PC-3 (cell line): ENCODE measurements around the gene PKP1. TPM values are rescaled to one million over a fixed set of nuclear protein-coding genes. Genes with fewer than 3 reads are reported as not detected.

Source experiments
- ATAC-seq: fragments of 200-7000 bp; cut with Tn5 transposase; 2 replicates; pipeline ENCODE4 v1.9.1; 2020; ENCODE audit warnings: mild to moderate bottlenecking, moderate library complexity
- BruUV-seq: library from RNA; stranded (reverse); fragments of 400-500 nt; replicated peaks from 2 replicates; lab custom pipeline; 2021; lab: Mats Ljungman, UMichigan
- CTCF ChIA-PET: fragments of 300-600 bp; sonication (Branson Sonifier 250); formaldehyde crosslinking; loops from one replicate; lab custom pipeline; 2022; ENCODE audit warnings: antibody characterized with exemption; lab: Charles Lee
- POLR2A ChIA-PET: fragments of 300-600 bp; sonication (Branson Sonifier 250); formaldehyde crosslinking; loops from one replicate; lab custom pipeline; 2022; ENCODE audit warnings: antibody characterized with exemption; ENCODE audit not compliant: unreplicated experiment; lab: Charles Lee
- DNase-seq: peaks from one replicate; pipeline ENCODE4 v3.0.0-alpha.2; 2015
- H2AFZ ChIP-seq: fragments of 300-600 bp; sonication (generic); 2 replicates; pipeline ENCODE4 v1.6.0; 2016; ENCODE audit warnings: antibody characterized with exemption, low read length
- H3F3A ChIP-seq: fragments of 300-600 bp; sonication (generic); one replicate; pipeline ENCODE4 v1.6.0; 2017; ENCODE audit warnings: antibody characterized with exemption, low read length, control low read depth, mild to moderate bottlenecking; ENCODE audit not compliant: unreplicated experiment
- H3K27ac ChIP-seq: fragments of 300-600 bp; sonication (generic); 2 replicates; pipeline ENCODE4 v1.5.1; 2016; ENCODE audit warnings: mild to moderate bottlenecking, low read length
- H3K27me3 ChIP-seq: fragments of 300-600 bp; sonication (generic); 2 replicates; pipeline ENCODE4 v1.6.1; 2016; ENCODE audit warnings: low read length, mixed read lengths
- H3K36me3 ChIP-seq: fragments of 300-600 bp; sonication (generic); 2 replicates; pipeline ENCODE4 v1.6.1; 2016; ENCODE audit warnings: low read depth, mixed run types, low read length, mixed read lengths
- H3K4me1 ChIP-seq: fragments of 300-600 bp; sonication (generic); 2 replicates; pipeline ENCODE4 v1.5.1; 2016; ENCODE audit warnings: low read length; ENCODE audit not compliant: insufficient read depth
- H3K4me2 ChIP-seq: fragments of 300-600 bp; sonication (generic); 2 replicates; pipeline ENCODE4 v1.6.0; 2016; ENCODE audit warnings: low read length
- H3K4me3 ChIP-seq: fragments of 300-600 bp; sonication (generic); 2 replicates; pipeline ENCODE4 v1.5.1; 2016; ENCODE audit warnings: mild to moderate bottlenecking, low read length, mixed read lengths
- H3K79me2 ChIP-seq: fragments of 300-600 bp; sonication (generic); 2 replicates; pipeline ENCODE4 v1.6.1; 2017; ENCODE audit warnings: low read length, mixed read lengths
- H3K9ac ChIP-seq: fragments of 300-600 bp; sonication (generic); 2 replicates; pipeline ENCODE4 v1.6.0; 2016; ENCODE audit warnings: mild to moderate bottlenecking, low read length
- H3K9me2 ChIP-seq: fragments of 300-600 bp; sonication (generic); replicated peaks from 2 replicates; pipeline ENCODE4 v1.6.1; 2016; ENCODE audit warnings: mixed run types, low read length, mixed read lengths
- H3K9me3 ChIP-seq: fragments of 300-600 bp; sonication (generic); 2 replicates; pipeline ENCODE4 v1.6.1; 2016; ENCODE audit warnings: low read length, mixed read lengths
- H4K20me1 ChIP-seq: fragments of 300-600 bp; sonication (generic); 2 replicates; pipeline ENCODE4 v1.6.1; 2016; ENCODE audit warnings: low read length, mixed read lengths
- CTCF ChIP-seq: fragments of 300-600 bp; sonication (generic); conservative IDR thresholded peaks from 2 replicates; pipeline ENCODE4 v1.5.1; 2017; ENCODE audit warnings: antibody characterized with exemption, low read depth, mild to moderate bottlenecking, low read length
- EZH2 ChIP-seq: fragments of 300-600 bp; sonication (generic); IDR thresholded peaks from one replicate; pipeline ENCODE4 v1.6.1; 2017; ENCODE audit warnings: antibody characterized with exemption, mild to moderate bottlenecking, low read length; ENCODE audit not compliant: unreplicated experiment
- EZH2phosphoT487 ChIP-seq: fragments of 300-600 bp; sonication (generic); IDR thresholded peaks from 2 replicates; pipeline ENCODE4 v1.6.1; 2018; ENCODE audit warnings: mild to moderate bottlenecking, antibody characterized with exemption, low read length, borderline replicate concordance
- intact Hi-C: fragments of 100-400 bp; cut with micrococcal nuclease; formaldehyde crosslinking; loops from 2 replicates; pipeline ENCODE4 v1.9.0; 2023
- total RNA-seq: library from RNA; depleted of rRNA; stranded (reverse); fragments of >200 nt; gene quantifications from 2 replicates; pipeline ENCODE4 v1.2.3, GENCODE V29; 2014

The PKP1 gene
- total RNA-seq, 1 experiment from 2014 or later, result 211 TPM

- Histone ChIP-seq H2AFZ (no peak overlapping the region), H3K79me2 (no peaks in the 10 kb centered on the region), H3K9me2 (no peaks in the 10 kb centered on the region), H3K27ac (no peak overlapping the region), H3K9me3 (no peaks in the 10 kb centered on the region), H3K4me1 (no peaks in the 10 kb centered on the region), H3F3A (no peaks in the 10 kb centered on the region), H3K4me3 (no peak overlapping the region), H4K20me1 (no peaks in the 10 kb centered on the region), H3K9ac (no peak overlapping the region), H3K27me3 (no peaks in the 10 kb centered on the region), H3K36me3 (no peaks in the 10 kb centered on the region), H3K4me2 (no peak overlapping the region)
- CTCF ChIA-PET, result interaction anchor here (0.5 to 2.2 kb wide), 3 partner anchors 12 to 107 kb away, joined by 3 to 5 read pairs (median 3); no protein-coding TSS in a partner anchor
- no peak for TF ChIP-seq EZH2
- no peak for TF ChIP-seq EZH2phosphoT487
- TF ChIP-seq CTCF, result no peak
- DNase-seq (no peak), ATAC-seq (no peak)
- intact Hi-C loops, result no loop called here
- BruUV-seq, result no TSS peak
- POLR2A ChIA-PET, result no interaction called here
These were observed 75.9 kb downstream of the PKP1 start for GRCh38 chr1:201359031-201359872.

- Histone ChIP-seq H3K4me2 (no peak overlapping the region), H3F3A (no peaks in the 10 kb centered on the region), H3K9ac (no peak overlapping the region), H3K4me1 (no peaks in the 10 kb centered on the region), H3K9me3 (no peaks in the 10 kb centered on the region), H2AFZ (no peak overlapping the region), H3K27ac (no peak overlapping the region), H3K9me2 (no peaks in the 10 kb centered on the region), H4K20me1 (no peaks in the 10 kb centered on the region), H3K27me3 (no peaks in the 10 kb centered on the region), H3K4me3 (no peak overlapping the region), H3K79me2 (no peaks in the 10 kb centered on the region), H3K36me3 (no peaks in the 10 kb centered on the region)
- intact Hi-C loops, result loop anchor here (5.0 kb wide), 1 partner anchor 273 kb away; no protein-coding TSS in a partner anchor
- ChIA-PET CTCF (no interaction called here), POLR2A (no interaction called here)
- TF ChIP-seq CTCF, result no peak
- TF ChIP-seq EZH2, result no peak
- no peak for ATAC-seq
- no peak for DNase-seq
- no TSS peak for BruUV-seq
These were observed 76.5 kb downstream of the PKP1 start for GRCh38 chr1:201359873-201360210.

GRCh38 chr1:201360486-201360885 is 77.2 kb downstream of the PKP1 start:
- no peak overlapping the region for H3K9ac ChIP-seq
- POLR2A ChIA-PET, result no interaction called here
- no peaks in the 10 kb centered on the region for H3K79me2 ChIP-seq
- no peaks in the 10 kb centered on the region for H3K9me2 ChIP-seq
- H3K4me3 ChIP-seq, result no peak overlapping the region
- CTCF ChIA-PET, result interaction anchor here (0.6 to 1.4 kb wide), 5 partner anchors 14 to 318 kb away, joined by 3 to 8 read pairs (median 3); no protein-coding TSS in a partner anchor
- H3K4me2 ChIP-seq, result no peak overlapping the region
- no peaks in the 10 kb centered on the region for H3K4me1 ChIP-seq
- no peaks in the 10 kb centered on the region for H4K20me1 ChIP-seq
- intact Hi-C loops, result loop anchor here (5.0 kb wide), 1 partner anchor 273 kb away; no protein-coding TSS in a partner anchor
- TF ChIP-seq CTCF, result no peak
- TF ChIP-seq EZH2phosphoT487, result no peak
- no peak for TF ChIP-seq EZH2
- H3K36me3 ChIP-seq, result no peaks in the 10 kb centered on the region
- H3K27ac ChIP-seq, result no peak overlapping the region
- ATAC-seq (no peak), DNase-seq (no peak)
- no peak overlapping the region for H2AFZ ChIP-seq
- no peaks in the 10 kb centered on the region for H3F3A ChIP-seq
- H3K27me3 ChIP-seq, result no peaks in the 10 kb centered on the region
- H3K9me3 ChIP-seq, result no peaks in the 10 kb centered on the region
- no TSS peak for BruUV-seq
